GM19023 (cell line): ENCODE results near the gene PCDHGB5.
"Not testable (repeated sequence)": the region's sequence is repeated elsewhere in the genome, so short reads cannot be mapped to it uniquely, and the experiment has no call there.

ENCODE experiments used
- ATAC-seq: cut with Tn5 transposase; IDR thresholded peaks from one replicate; pipeline ENCODE4 v1.9.1; 2021; ENCODE audit warnings: mild to moderate bottlenecking, moderate library complexity; ENCODE audit not compliant: unreplicated experiment

Gene PCDHGB5

DNA sequence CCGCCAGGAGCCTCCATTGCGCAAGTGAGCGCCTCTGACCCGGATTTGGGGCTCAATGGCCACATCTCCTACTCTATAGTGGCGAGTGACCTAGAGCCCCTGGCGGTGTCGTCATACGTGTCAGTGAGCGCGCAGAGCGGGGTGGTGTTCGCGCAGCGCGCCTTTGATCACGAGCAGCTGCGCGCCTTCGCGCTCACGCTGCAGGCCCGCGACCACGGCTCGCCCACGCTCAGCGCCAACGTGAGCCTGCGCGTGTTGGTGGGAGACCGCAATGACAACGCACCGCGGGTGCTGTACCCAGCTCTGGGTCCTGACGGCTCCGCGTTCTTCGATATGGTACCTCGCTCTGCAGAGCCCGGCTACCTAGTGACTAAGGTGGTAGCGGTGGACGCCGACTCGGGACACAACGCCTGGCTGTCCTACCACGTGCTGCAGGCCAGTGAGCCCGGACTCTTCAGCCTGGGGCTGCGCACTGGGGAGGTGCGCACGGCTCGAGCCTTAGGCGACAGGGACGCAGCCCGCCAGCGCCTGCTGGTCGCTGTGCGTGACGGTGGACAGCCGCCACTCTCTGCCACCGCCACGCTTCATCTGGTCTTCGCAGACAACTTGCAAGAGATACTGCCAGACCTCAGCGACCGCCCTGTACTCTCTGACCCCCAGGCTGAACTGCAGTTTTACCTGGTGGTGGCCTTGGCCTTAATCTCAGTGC is 12.0 kb downstream of the PCDHGB5 start:
- ATAC-seq: no peak

DNA sequence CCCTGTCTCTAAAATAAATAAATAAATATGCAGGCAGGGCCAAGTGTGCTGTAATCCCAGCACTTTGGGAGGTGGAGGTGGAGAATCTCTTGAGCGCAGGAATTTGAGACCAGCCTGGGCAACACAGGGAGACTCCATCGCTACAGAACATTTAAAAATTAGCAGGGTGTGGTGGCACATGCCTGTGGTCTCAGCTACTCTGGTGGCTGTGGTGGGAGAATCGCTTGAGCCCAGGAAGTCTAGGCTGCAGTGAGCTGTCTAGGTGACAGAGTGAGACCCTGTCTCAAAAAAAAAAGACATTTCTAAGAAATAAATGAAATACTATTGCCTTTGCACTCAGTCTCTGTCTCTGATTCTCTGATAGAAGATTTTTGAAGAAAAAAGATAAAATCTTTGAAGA is 13.8 kb downstream of the PCDHGB5 start:
- no peak for ATAC-seq

DNA sequence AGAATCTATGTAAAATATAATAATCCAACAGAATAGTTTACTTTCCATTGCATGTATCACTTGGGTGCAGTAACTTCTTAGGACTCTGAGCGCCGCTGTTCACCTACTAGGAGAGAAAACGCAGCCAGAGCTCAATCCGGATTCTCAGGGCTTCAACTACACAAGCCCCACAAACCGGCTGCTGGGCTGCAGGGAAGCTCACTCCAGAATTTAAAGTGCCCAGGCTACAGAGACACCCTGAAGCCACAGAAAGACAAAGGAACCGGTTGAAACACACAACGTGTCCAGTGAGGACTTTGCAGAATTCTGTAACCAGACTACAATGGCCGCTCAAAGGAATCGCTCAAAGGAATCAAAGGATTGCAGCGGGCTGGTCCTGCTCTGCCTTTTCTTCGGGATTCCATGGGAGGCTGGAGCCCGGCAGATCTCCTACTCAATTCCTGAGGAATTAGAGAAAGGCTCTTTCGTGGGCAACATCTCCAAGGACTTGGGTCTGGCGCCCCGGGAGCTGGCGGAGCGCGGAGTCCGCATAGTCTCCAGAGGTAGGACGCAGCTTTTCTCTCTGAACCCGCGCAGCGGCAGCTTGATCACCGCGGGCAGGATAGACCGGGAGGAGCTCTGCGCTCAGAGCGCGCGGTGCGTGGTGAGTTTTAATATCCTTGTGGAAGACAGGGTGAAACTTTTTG is 15.2 kb downstream of the PCDHGB5 start, which contains the start of gene PCDHGA10:
Gene PCDHGA10 (plus strand): TSS at position 134 of the 686 bp plus-strand sequence. CDS start 189 bp downstream, at position 323.
- peak; percentile 62 for ATAC-seq

DNA sequence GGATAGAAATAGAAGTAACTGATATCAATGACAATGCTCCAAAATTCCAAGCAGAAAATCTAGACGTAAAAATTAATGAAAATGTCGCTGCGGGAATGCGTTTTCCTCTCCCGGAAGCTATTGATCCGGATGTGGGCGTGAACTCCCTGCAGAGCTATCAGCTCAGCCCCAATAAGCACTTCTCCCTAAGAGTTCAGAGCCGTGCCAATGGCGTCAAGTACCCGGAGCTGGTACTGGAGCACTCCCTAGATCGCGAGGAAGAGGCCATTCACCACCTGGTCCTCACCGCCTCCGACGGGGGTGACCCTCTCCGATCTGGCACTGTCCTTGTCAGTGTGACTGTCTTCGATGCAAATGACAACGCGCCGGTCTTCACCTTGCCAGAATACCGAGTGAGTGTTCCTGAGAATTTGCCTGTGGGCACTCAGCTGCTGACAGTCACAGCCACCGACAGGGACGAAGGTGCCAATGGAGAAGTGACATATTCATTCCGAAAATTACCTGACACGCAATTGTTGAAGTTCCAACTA is 15.9 kb downstream of the PCDHGB5 start:
- no peak for ATAC-seq

DNA sequence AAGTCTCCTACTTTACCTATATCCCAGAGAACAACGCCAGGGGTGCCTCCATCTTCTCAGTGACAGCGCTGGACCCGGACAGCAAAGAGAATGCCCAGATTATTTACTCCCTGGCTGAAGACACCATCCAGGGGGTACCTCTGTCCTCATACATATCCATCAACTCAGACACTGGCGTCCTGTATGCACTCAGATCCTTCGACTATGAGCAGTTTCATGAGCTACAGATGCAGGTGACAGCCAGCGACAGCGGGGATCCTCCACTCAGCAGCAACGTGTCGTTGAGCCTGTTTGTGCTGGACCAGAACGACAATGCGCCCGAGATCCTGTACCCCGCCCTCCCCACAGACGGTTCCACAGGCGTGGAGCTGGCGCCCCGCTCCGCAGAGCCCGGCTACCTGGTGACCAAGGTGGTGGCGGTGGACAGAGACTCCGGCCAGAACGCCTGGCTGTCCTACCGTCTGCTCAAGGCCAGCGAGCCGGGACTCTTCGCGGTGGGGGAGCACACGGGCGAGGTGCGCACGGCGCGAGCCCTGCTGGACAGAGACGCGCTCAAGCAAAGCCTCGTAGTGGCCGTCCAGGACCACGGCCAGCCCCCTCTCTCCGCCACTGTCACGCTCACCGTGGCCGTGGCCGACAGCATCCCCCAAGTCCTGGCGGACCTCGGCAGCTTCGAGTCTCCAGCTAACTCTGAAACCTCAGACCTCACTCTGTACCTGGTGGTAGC is 17.0 kb downstream of the PCDHGB5 start:
- ATAC-seq: not testable (repeated sequence)

DNA sequence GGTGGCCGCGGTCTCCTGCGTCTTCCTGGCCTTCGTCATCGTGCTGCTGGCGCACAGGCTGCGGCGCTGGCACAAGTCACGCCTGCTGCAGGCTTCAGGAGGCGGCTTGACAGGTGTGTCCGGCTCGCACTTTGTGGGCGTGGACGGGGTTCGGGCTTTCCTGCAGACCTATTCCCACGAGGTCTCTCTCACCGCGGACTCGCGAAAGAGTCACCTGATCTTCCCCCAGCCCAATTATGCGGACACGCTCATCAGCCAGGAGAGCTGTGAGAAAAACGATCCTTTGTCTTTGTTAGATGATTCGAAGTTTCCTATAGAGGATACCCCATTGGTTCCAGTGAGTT is 17.5 kb downstream of the PCDHGB5 start:
- not testable (repeated sequence) for ATAC-seq

DNA sequence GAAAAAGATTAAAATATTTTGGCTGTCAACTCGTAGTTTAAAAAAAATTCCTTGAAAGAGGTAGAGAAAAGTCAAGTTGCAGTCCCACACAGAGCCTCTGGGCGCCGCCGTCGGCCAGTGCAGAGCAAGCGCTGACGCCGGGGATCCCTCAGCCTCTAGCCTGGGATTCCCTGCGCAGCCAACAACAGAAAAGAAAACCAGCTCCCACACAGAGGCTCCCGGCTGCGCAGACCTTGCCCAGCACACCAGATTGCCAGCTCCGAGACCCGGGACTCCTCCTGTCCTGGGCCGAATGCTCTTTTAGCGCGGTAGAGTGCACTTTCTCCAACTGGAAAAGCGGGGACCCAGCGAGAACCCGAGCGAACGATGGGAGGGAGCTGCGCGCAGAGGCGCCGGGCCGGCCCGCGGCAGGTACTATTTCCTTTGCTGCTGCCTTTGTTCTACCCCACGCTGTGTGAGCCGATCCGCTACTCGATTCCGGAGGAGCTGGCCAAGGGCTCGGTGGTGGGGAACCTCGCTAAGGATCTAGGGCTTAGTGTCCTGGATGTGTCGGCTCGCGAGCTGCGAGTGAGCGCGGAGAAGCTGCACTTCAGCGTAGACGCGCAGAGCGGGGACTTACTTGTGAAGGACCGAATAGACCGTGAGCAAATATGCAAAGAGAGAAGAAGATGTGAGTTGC is 19.9 kb downstream of the PCDHGB5 start, which contains the start of gene PCDHGB7:
Gene PCDHGB7 (plus strand): TSS at position 184 of the 679 bp plus-strand sequence. CDS start 183 bp downstream, at position 367.
- peak; percentile 73 for ATAC-seq

DNA sequence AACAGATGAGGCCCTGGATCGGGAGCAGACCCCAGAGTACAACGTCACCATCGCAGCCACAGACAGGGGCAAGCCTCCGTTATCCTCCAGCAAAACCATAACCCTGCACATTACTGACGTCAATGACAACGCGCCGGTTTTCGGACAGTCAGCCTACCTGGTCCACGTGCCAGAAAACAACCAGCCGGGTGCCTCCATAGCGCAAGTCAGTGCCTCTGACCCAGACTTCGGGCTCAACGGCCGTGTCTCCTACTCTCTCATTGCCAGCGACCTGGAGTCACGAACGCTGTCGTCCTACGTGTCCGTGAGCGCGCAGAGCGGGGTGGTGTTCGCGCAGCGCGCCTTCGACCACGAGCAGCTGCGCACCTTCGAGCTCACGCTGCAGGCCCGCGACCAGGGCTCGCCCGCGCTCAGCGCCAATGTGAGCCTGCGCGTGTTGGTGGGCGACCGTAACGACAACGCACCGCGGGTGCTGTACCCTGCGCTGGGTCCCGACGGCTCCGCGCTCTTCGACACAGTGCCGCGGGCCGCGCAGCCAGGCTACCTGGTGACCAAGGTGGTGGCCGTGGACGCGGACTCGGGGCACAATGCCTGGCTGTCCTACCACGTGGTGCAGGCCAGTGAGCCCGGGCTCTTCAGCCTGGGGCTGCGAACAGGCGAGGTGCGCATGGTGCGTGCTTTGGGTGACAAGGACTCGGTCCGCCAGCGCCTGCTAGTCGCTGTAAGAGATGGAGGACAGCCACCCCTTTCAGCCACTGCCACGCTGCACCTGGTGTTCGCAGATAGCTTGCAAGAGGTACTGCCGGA is 21.5 kb downstream of the PCDHGB5 start:
- no peak for ATAC-seq

DNA sequence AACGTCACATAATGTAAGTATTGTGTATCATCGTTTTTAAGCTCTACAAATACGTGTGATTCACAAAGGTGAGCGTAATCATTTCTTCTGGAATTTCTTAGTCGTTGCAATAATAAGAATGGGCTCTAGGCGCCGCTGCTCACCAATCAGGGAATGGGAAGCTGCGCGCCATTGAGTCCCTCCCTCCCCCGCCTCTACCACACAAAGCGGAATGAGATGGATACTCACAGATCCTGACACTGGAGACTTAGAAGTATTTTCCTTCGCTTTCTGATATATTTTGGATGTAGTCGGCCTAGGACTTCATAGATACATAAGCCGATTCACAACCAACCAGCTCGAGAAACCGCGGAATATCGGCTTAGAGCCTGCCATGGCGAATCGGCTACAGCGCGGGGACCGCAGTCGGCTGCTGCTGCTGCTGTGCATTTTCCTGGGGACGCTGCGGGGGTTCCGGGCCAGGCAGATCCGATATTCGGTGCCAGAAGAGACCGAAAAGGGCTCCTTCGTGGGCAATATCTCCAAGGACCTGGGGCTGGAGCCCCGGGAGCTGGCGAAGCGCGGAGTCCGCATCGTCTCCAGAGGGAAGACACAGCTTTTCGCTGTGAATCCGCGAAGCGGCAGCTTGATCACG is 23.2 kb downstream of the PCDHGB5 start, which contains the start of gene PCDHGA11:
Gene PCDHGA11 (plus strand): TSS at position 197 of the 634 bp plus-strand sequence. CDS start 177 bp downstream, at position 374.
- peak; percentile 46 for ATAC-seq

DNA sequence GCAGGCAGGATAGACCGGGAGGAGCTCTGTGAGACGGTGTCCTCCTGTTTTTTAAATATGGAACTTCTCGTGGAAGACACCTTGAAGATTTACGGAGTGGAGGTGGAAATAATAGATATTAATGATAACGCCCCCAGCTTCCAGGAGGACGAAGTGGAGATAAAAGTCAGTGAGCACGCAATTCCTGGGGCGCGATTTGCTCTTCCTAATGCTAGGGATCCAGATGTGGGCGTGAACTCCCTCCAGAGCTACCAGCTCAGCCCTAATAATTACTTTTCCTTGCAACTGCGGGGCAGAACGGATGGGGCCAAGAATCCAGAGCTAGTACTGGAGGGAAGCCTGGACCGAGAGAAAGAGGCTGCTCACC is 23.7 kb downstream of the PCDHGB5 start:
- no peak for ATAC-seq

DNA sequence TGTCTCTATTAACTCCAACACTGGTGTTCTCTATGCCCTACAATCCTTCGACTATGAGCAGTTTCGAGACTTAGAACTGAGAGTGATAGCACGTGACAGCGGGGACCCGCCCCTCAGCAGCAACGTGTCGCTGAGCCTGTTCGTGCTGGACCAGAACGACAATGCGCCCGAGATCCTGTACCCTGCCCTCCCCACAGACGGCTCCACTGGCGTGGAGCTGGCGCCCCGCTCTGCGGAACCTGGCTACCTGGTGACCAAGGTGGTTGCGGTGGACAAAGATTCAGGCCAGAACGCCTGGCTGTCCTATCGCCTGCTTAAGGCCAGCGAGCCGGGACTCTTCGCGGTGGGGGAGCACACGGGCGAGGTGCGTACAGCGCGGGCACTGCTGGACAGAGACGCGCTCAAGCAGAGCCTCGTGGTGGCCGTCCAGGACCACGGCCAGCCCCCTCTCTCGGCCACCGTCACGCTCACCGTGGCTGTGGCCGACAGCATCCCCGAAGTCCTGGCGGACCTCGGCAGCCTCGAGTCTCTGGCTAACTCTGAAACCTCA is 25.1 kb downstream of the PCDHGB5 start:
- ATAC-seq: no peak

DNA sequence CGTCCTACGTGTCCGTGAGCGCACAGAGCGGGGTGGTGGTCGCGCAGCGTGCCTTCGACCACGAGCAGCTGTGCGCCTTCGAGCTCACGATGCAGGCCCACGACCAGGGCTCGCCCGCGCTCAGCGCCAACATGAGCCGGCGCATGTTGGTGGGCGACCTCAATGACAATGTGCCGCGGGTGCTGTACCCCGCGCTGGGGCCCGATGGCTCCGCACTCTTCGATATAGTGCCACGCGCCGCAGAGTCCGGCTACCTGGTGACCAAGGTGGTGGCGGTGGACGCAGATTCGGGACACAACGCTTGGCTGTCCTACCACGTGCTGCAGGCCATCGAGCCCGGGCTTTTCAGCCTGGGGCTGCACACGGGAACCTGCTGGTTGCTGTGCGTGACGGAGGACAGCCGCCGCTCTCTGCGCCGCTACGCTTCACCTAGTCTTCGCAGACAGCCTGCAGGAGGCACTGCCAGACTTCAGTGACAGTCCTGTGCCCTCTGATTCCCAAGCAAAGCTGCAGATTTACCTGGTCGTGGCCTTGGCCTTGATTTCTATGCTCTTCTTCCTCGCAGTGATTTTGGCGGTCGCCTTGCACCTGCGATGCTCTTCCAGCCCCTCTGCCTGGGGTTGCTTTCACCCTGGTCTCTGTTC is 30.2 kb downstream of the PCDHGB5 start:
- no peak for ATAC-seq

DNA sequence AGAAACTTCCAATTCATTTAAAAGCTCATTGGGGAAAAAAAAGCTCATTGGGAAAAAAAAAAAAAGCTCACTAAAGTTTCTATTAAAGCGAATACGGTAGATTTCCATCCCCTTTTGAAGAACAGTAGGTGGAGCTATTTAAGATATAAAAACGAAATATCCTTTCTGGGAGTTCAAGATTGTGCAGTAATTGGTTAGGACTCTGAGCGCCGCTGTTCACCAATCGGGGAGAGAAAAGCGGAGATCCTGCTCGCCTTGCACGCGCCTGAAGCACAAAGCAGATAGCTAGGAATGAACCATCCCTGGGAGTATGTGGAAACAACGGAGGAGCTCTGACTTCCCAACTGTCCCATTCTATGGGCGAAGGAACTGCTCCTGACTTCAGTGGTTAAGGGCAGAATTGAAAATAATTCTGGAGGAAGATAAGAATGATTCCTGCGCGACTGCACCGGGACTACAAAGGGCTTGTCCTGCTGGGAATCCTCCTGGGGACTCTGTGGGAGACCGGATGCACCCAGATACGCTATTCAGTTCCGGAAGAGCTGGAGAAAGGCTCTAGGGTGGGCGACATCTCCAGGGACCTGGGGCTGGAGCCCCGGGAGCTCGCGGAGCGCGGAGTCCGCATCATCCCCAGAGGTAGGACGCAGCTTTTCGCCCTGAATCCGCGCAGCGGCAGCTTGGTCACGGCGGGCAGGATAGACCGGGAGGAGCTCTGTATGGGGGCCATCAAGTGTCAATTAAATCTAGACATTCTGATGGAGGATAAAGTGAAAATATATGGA is 32.8 kb downstream of the PCDHGB5 start, which contains the start of gene PCDHGA12:
Gene PCDHGA12 (plus strand): TSS at position 176 of the 782 bp plus-strand sequence. CDS start 253 bp downstream, at position 429.
- ATAC-seq: peak; percentile 63

DNA sequence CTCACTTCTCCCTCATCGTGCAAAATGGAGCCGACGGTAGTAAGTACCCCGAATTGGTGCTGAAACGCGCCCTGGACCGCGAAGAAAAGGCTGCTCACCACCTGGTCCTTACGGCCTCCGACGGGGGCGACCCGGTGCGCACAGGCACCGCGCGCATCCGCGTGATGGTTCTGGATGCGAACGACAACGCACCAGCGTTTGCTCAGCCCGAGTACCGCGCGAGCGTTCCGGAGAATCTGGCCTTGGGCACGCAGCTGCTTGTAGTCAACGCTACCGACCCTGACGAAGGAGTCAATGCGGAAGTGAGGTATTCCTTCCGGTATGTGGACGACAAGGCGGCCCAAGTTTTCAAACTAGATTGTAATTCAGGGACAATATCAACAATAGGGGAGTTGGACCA is 33.5 kb downstream of the PCDHGB5 start:
- ATAC-seq: no peak

DNA sequence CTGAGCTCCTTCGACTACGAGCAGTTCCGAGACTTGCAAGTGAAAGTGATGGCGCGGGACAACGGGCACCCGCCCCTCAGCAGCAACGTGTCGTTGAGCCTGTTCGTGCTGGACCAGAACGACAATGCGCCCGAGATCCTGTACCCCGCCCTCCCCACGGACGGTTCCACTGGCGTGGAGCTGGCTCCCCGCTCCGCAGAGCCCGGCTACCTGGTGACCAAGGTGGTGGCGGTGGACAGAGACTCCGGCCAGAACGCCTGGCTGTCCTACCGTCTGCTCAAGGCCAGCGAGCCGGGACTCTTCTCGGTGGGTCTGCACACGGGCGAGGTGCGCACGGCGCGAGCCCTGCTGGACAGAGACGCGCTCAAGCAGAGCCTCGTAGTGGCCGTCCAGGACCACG is 34.6 kb downstream of the PCDHGB5 start:
- not testable (repeated sequence) for ATAC-seq

DNA sequence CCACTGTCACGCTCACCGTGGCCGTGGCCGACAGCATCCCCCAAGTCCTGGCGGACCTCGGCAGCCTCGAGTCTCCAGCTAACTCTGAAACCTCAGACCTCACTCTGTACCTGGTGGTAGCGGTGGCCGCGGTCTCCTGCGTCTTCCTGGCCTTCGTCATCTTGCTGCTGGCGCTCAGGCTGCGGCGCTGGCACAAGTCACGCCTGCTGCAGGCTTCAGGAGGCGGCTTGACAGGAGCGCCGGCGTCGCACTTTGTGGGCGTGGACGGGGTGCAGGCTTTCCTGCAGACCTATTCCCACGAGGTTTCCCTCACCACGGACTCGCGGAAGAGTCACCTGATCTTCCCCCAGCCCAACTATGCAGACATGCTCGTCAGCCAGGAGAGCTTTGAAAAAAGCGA is 35.0 kb downstream of the PCDHGB5 start:
- not testable (repeated sequence) for ATAC-seq

DNA sequence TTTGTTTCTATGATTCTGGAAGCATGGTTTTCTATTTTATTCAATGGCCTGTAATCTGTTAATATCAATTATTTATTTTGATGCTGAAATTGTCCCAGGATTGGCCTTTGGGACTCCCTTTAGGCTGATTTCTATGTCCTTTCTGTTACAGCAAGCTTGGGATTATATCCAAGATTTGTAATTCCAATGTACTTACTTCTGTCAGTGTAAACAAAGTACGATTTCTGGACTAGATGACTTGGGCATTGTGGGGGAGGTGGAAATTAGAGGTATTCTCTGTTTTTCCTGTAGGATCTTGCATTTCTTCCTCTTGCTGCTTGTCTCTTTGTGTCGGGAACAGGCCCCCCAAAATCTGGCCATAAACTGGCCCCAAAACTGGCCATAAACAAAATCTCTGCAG is 36.3 kb downstream of the PCDHGB5 start:
- no peak for ATAC-seq

DNA sequence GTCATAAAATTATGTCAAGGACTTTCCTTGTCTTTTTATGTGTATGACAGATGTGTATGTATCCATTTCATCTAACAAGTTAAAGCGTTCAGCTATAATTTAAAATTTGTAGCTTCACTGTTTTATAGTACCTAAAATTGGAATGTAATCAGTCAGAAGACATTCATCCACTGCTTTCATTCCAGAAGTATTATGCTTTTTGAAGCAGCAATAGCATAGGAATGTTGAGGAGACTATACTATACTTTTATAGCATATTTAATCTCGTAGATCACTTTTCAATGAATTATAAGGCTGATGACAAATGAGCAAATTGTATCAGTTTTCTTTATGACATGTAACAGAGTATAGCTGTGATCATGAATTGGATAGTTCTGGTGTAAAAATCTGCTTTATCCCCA is 39.5 kb downstream of the PCDHGB5 start:
- ATAC-seq: no peak
